RWPE2 (cell line): ENCODE results near the gene DRD3.

Experiments
- ATAC-seq: fragments of 200-7000 bp; cut with Tn5 transposase; 3 replicates; pipeline ENCODE4 v1.9.1; 2021; ENCODE audit warnings: low read depth
- DNase-seq: peaks from one replicate; pipeline ENCODE4 v3.0.0-alpha.2; 2020; ENCODE audit warnings: low spot score
- H3K27ac ChIP-seq: fragments of 450-650 bp; 2 replicates; pipeline ENCODE4 v1.5.1; 2017; ENCODE audit warnings: mild to moderate bottlenecking; ENCODE audit not compliant: poor library complexity, severe bottlenecking
- H3K27me3 ChIP-seq: fragments of 250-450 bp; sonication (Bioruptor Pico); 2 replicates; pipeline ENCODE4 v1.5.1; 2021; ENCODE audit warnings: mild to moderate bottlenecking, moderate library complexity; ENCODE audit not compliant: insufficient read depth, poor library complexity, severe bottlenecking
- H3K36me3 ChIP-seq: fragments of 250-450 bp; sonication (Bioruptor Pico); 2 replicates; pipeline ENCODE4 v1.5.1; 2020; ENCODE audit warnings: low read depth, mild to moderate bottlenecking, moderate library complexity
- H3K4me1 ChIP-seq: fragments of 250-450 bp; sonication (Bioruptor Pico); 2 replicates; pipeline ENCODE4 v1.5.1; 2021; ENCODE audit warnings: mild to moderate bottlenecking, moderate library complexity; ENCODE audit not compliant: insufficient read depth, poor library complexity, severe bottlenecking
- H3K4me3 ChIP-seq: fragments of 250-450 bp; sonication (Bioruptor Pico); 2 replicates; pipeline ENCODE4 v1.5.1; 2021; ENCODE audit warnings: mild to moderate bottlenecking, moderate library complexity; ENCODE audit not compliant: severe bottlenecking
- H3K9me3 ChIP-seq: fragments of 250-450 bp; sonication (Bioruptor Pico); 2 replicates; pipeline ENCODE4 v1.5.1; 2021; ENCODE audit warnings: mild to moderate bottlenecking, moderate library complexity; ENCODE audit not compliant: severe bottlenecking
- TF ChIP-seq, protein P1 (sequence below): fragments of 450-650 bp; IDR thresholded peaks from one replicate; pipeline ENCODE4 v1.5.1; 2017; ENCODE audit warnings: mild to moderate bottlenecking, moderate library complexity; ENCODE audit not compliant: poor library complexity, severe bottlenecking

The DRD3 gene

GRCh38 chr3:114081037-114081436 lies 97.8 kb downstream of the DRD3 start:
- Histone ChIP-seq H3K27ac (no peak overlapping the region), H3K36me3 (peaks cover 86% of the 10 kb centered on the region), H3K4me1 (no peaks in the 10 kb centered on the region), H3K9me3 (no peaks in the 10 kb centered on the region), H3K27me3 (no peaks in the 10 kb centered on the region), H3K4me3 (no peak overlapping the region)
- TF ChIP-seq, protein P1, sequence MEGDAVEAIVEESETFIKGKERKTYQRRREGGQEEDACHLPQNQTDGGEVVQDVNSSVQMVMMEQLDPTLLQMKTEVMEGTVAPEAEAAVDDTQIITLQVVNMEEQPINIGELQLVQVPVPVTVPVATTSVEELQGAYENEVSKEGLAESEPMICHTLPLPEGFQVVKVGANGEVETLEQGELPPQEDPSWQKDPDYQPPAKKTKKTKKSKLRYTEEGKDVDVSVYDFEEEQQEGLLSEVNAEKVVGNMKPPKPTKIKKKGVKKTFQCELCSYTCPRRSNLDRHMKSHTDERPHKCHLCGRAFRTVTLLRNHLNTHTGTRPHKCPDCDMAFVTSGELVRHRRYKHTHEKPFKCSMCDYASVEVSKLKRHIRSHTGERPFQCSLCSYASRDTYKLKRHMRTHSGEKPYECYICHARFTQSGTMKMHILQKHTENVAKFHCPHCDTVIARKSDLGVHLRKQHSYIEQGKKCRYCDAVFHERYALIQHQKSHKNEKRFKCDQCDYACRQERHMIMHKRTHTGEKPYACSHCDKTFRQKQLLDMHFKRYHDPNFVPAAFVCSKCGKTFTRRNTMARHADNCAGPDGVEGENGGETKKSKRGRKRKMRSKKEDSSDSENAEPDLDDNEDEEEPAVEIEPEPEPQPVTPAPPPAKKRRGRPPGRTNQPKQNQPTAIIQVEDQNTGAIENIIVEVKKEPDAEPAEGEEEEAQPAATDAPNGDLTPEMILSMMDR = no peak
- DNase-seq = no peak
- no peak for ATAC-seq

GRCh38 chr3:114080201-114080600 lies 98.7 kb downstream of the DRD3 start:
- H3K27ac ChIP-seq = no peak overlapping the region
- no peak for DNase-seq
- H3K4me3 ChIP-seq = no peak overlapping the region
- no peaks in the 10 kb centered on the region for H3K4me1 ChIP-seq
- H3K36me3 ChIP-seq = peaks cover 84% of the 10 kb centered on the region
- no peak for ATAC-seq
- no peaks in the 10 kb centered on the region for H3K27me3 ChIP-seq
- TF ChIP-seq, protein P1 = no peak
- no peaks in the 10 kb centered on the region for H3K9me3 ChIP-seq

DNA sequence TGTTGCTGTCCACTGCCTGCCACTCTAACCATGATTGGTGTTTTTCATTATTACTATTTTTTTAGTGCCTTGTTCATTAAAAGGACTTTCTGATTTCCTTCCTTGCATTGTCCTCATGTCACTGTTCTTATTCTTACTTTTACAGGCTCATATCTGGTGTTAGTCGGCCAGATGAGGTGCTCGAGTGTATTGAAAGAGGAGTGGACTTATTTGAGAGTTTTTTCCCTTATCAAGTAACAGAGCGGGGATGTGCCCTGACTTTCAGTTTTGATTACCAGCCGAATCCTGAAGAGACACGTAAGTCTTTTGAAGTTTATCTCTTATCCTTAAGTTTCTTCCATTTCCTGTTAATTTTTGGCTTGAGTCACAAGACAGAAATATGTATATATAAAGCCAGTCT lies 99.1 kb downstream of the DRD3 start:
- H3K4me3 ChIP-seq = no peak overlapping the region
- H3K4me1 ChIP-seq = no peaks in the 10 kb centered on the region
- TF ChIP-seq, protein P1 = no peak
- no peak overlapping the region for H3K27ac ChIP-seq
- H3K36me3 ChIP-seq = peaks cover 88% of the 10 kb centered on the region
- H3K9me3 ChIP-seq = no peaks in the 10 kb centered on the region
- H3K27me3 ChIP-seq = no peaks in the 10 kb centered on the region
- DNase-seq = no peak
- no peak for ATAC-seq

GRCh38 chr3:114078126-114078525 lies 100.7 kb downstream of the DRD3 start:
- DNase-seq = no peak
- no peaks in the 10 kb centered on the region for H3K9me3 ChIP-seq
- H3K36me3 ChIP-seq = peaks cover 94% of the 10 kb centered on the region
- H3K27ac ChIP-seq = no peak overlapping the region
- TF ChIP-seq, protein P1 = no peak
- no peaks in the 10 kb centered on the region for H3K4me1 ChIP-seq
- ATAC-seq = no peak
- H3K4me3 ChIP-seq = no peak overlapping the region
- no peaks in the 10 kb centered on the region for H3K27me3 ChIP-seq
